CD4-positive, alpha-beta memory T cell (primary cell): ENCODE data around the gene KRT31. TPM values are rescaled to one million over a fixed set of nuclear protein-coding genes. Genes with fewer than 3 reads are reported as not detected.

ENCODE experiments used
- CTCF ChIA-PET: fragments of 350-600 bp; sonication (Branson Sonifier 250); formaldehyde crosslinking; loops from one replicate; lab custom pipeline; 2021; ENCODE audit warnings: inconsistent platforms; ENCODE audit not compliant: partially characterized antibody; lab: Charles Lee
- POLR2A ChIA-PET: fragments of 350-600 bp; sonication (Branson Sonifier 250); formaldehyde crosslinking; loops from one replicate; lab custom pipeline; 2021; ENCODE audit not compliant: partially characterized antibody; lab: Charles Lee
- DNase-seq, 5 donors: peaks; one replicate each; pipeline versions ENCODE4 v3.0.0 to v3.0.0-alpha.2; 2020 to 2022; ENCODE audit warnings: mixed read lengths in 1 of 5
- H3K27ac ChIP-seq: one replicate; pipeline ENCODE4 v1.7.0; 2013; ENCODE audit warnings: low read depth, low read length
- H3K27me3 ChIP-seq: 2 replicates; pipeline ENCODE4 v1.7.0; 2013; ENCODE audit warnings: mild to moderate bottlenecking, low read length, moderate library complexity; ENCODE audit not compliant: insufficient read depth
- H3K36me3 ChIP-seq: 2 replicates; pipeline ENCODE4 v1.7.0; 2013; ENCODE audit warnings: mild to moderate bottlenecking, low read length, moderate library complexity; ENCODE audit not compliant: insufficient read depth
- H3K4me1 ChIP-seq: 2 replicates; pipeline ENCODE4 v1.7.0; 2013; ENCODE audit warnings: mild to moderate bottlenecking, low read length, moderate library complexity; ENCODE audit not compliant: insufficient read depth
- H3K4me3 ChIP-seq, 2 donors: one replicate each; pipeline ENCODE4 v1.7.0; 2013; ENCODE audit warnings: low read length in 2 of 2, mild to moderate bottlenecking in 1 of 2
- H3K9me3 ChIP-seq, 2 donors: one replicate each; pipeline ENCODE4 v1.7.0; 2013; ENCODE audit warnings: low read length in 2 of 2, control low read depth in 1 of 2; ENCODE audit not compliant: control insufficient read depth in 1 of 2
- H3K27ac Mint-ChIP-seq, 7 donors: one replicate each; pipeline ENCODE4 v1.8.0; 2020 to 2021; ENCODE audit warnings: mixed read lengths in 7 of 7, mild to moderate bottlenecking in 6 of 7, inconsistent platforms in 3 of 7, moderate library complexity in 3 of 7
- H3K27me3 Mint-ChIP-seq, 2 donors: one replicate each; pipeline ENCODE4 v1.8.0; 2020 to 2021; ENCODE audit warnings: mixed read lengths in 2 of 2
- H3K36me3 Mint-ChIP-seq, 2 donors: one replicate each; pipeline ENCODE4 v1.8.0; 2020 to 2021; ENCODE audit warnings: mixed read lengths in 2 of 2, inconsistent platforms in 1 of 2, mild to moderate bottlenecking in 1 of 2
- H3K4me1 Mint-ChIP-seq, 4 donors: one replicate each; pipeline ENCODE4 v1.8.0; 2020 to 2021; ENCODE audit warnings: mixed read lengths in 4 of 4, mild to moderate bottlenecking in 1 of 4
- H3K4me3 Mint-ChIP-seq, 8 donors: one replicate each; pipeline ENCODE4 v1.8.0; 2020 to 2021; ENCODE audit warnings: mixed read lengths in 8 of 8, mild to moderate bottlenecking in 7 of 8, moderate library complexity in 6 of 8, inconsistent platforms in 3 of 8
- H3K9me3 Mint-ChIP-seq, 8 donors: one replicate each; pipeline ENCODE4 v1.8.0; 2020 to 2021; ENCODE audit warnings: mixed read lengths in 8 of 8, mild to moderate bottlenecking in 5 of 8, inconsistent platforms in 3 of 8, moderate library complexity in 1 of 8
- intact Hi-C: fragments of 100-400 bp; cut with micrococcal nuclease; formaldehyde crosslinking; loops from one replicate; pipeline ENCODE4 v1.15.1; 2023
- polyA plus RNA-seq, 2 donors: library from polyadenylated mRNA; unstranded; fragments of 300-500 nt; fragmentation: Illumina TruSeq; gene quantifications; one replicate each; pipeline ENCODE4 v1.2.3, GENCODE V29; 2021
- total RNA-seq, 2 experiments: library from RNA; stranded (reverse); gene quantifications; one replicate each; pipeline ENCODE4 v1.2.3, GENCODE V29; 2021

Gene KRT31
- total and polyA plus RNA-seq, 4 experiments from 2014 or later: not detected

- H3K27ac Mint-ChIP-seq: peak overlapping the region in 2 of 7 donors; percentile 31 to 43
- no peak overlapping the region for H3K27ac ChIP-seq
- intact Hi-C loops: no loop called here
- H3K36me3 ChIP-seq: no peaks in the 10 kb centered on the region
- ChIA-PET POLR2A (no interaction called here), CTCF (interaction anchor here (0.9 to 1.7 kb wide), 3 partner anchors 10 to 66 kb away, joined by 3 to 5 read pairs (median 5); no protein-coding TSS in a partner anchor)
- no peaks in the 10 kb centered on the region for H3K27me3 ChIP-seq
- H3K4me1 Mint-ChIP-seq: peaks cover 10 to 24% (median 13%) of the 10 kb centered on the region in 4 donors
- H3K4me3 Mint-ChIP-seq: no peak overlapping the region
- no peaks in the 10 kb centered on the region for H3K27me3 Mint-ChIP-seq
- H3K9me3 Mint-ChIP-seq: no peaks in the 10 kb centered on the region
- DNase-seq: no peak
- no peaks in the 10 kb centered on the region for H3K36me3 Mint-ChIP-seq
- peaks cover 6% of the 10 kb centered on the region for H3K4me1 ChIP-seq
- no peaks in the 10 kb centered on the region for H3K9me3 ChIP-seq
- no peak overlapping the region for H3K4me3 ChIP-seq
These were observed 20.9 kb upstream of the KRT31 start for GRCh38 chr17:41418116-41418860.

- DNase-seq: no peak
- Mint-ChIP-seq H3K4me1 (peaks cover 10 to 19% (median 13%) of the 10 kb centered on the region in 4 donors), H3K36me3 (no peaks in the 10 kb centered on the region), H3K4me3 (no peak overlapping the region), H3K27me3 (peaks cover 0 to 2% of the 10 kb centered on the region in 2 donors), H3K9me3 (no peaks in the 10 kb centered on the region), H3K27ac (peak overlapping the region in 4 of 7 donors; percentile 26 to 70 (median 40))
- intact Hi-C loops: no loop called here
- ChIA-PET CTCF (interaction anchor here (0.9 to 1.7 kb wide), 2 partner anchors 10 to 12 kb away, joined by 5 read pairs; no protein-coding TSS in a partner anchor), POLR2A (no interaction called here)
- H3K36me3 ChIP-seq: no peaks in the 10 kb centered on the region
- H3K27ac ChIP-seq: no peak overlapping the region
- H3K4me1 ChIP-seq: peaks cover 6% of the 10 kb centered on the region
- H3K9me3 ChIP-seq: no peaks in the 10 kb centered on the region
- H3K4me3 ChIP-seq: no peak overlapping the region
- no peaks in the 10 kb centered on the region for H3K27me3 ChIP-seq
These were observed 20.2 kb upstream of the KRT31 start for GRCh38 chr17:41417576-41418015.

GRCh38 chr17:41417127-41417526 lies 19.7 kb upstream of the KRT31 start:
- ChIA-PET CTCF (interaction anchor here (1.7 kb wide), 1 partner anchor 12 kb away, joined by 5 read pairs; no protein-coding TSS in a partner anchor), POLR2A (no interaction called here)
- Histone ChIP-seq H3K9me3 (no peaks in the 10 kb centered on the region), H3K4me1 (peaks cover 6% of the 10 kb centered on the region), H3K4me3 (no peak overlapping the region), H3K27me3 (no peaks in the 10 kb centered on the region), H3K27ac (no peak overlapping the region), H3K36me3 (no peaks in the 10 kb centered on the region)
- H3K4me1 Mint-ChIP-seq: peaks cover 10 to 19% (median 13%) of the 10 kb centered on the region in 4 donors
- H3K4me3 Mint-ChIP-seq: no peak overlapping the region
- intact Hi-C loops: no loop called here
- no peak for DNase-seq
- no peaks in the 10 kb centered on the region for H3K36me3 Mint-ChIP-seq
- peaks cover 0 to 2% of the 10 kb centered on the region in 2 donors for H3K27me3 Mint-ChIP-seq
- peak overlapping the region in 2 of 7 donors; percentile 47 to 70 for H3K27ac Mint-ChIP-seq
- H3K9me3 Mint-ChIP-seq: no peaks in the 10 kb centered on the region

- H3K27me3 Mint-ChIP-seq: peaks cover 0 to 2% of the 10 kb centered on the region in 2 donors
- no peaks in the 10 kb centered on the region for H3K27me3 ChIP-seq
- peaks cover 10 to 19% (median 13%) of the 10 kb centered on the region in 4 donors for H3K4me1 Mint-ChIP-seq
- H3K27ac Mint-ChIP-seq: no peak overlapping the region
- no peaks in the 10 kb centered on the region for H3K36me3 ChIP-seq
- H3K4me3 Mint-ChIP-seq: no peak overlapping the region
- ChIA-PET CTCF (no interaction called here), POLR2A (no interaction called here)
- H3K4me1 ChIP-seq: peaks cover 6% of the 10 kb centered on the region
- H3K4me3 ChIP-seq: no peak overlapping the region
- no peaks in the 10 kb centered on the region for H3K36me3 Mint-ChIP-seq
- intact Hi-C loops: no loop called here
- DNase-seq: no peak
- no peak overlapping the region for H3K27ac ChIP-seq
- no peaks in the 10 kb centered on the region for H3K9me3 ChIP-seq
- no peaks in the 10 kb centered on the region for H3K9me3 Mint-ChIP-seq
These were observed 19.1 kb upstream of the KRT31 start for GRCh38 chr17:41416479-41416878.

- Histone ChIP-seq H3K4me3 (no peak overlapping the region), H3K27me3 (no peaks in the 10 kb centered on the region), H3K36me3 (no peaks in the 10 kb centered on the region), H3K9me3 (no peaks in the 10 kb centered on the region), H3K27ac (no peak overlapping the region), H3K4me1 (peaks cover 6% of the 10 kb centered on the region)
- ChIA-PET CTCF (no interaction called here), POLR2A (no interaction called here)
- Mint-ChIP-seq H3K4me3 (no peak overlapping the region), H3K9me3 (no peaks in the 10 kb centered on the region), H3K4me1 (peaks cover 10 to 19% (median 13%) of the 10 kb centered on the region in 4 donors), H3K36me3 (no peaks in the 10 kb centered on the region), H3K27me3 (peaks cover 0 to 2% of the 10 kb centered on the region in 2 donors), H3K27ac (no peak overlapping the region)
- no peak for DNase-seq
- intact Hi-C loops: no loop called here
These were observed 18.5 kb upstream of the KRT31 start for GRCh38 chr17:41415833-41416335.

- Mint-ChIP-seq H3K9me3 (no peaks in the 10 kb centered on the region), H3K4me1 (peaks cover 10 to 19% (median 13%) of the 10 kb centered on the region in 4 donors), H3K4me3 (no peak overlapping the region), H3K27me3 (peaks cover 0 to 2% of the 10 kb centered on the region in 2 donors), H3K27ac (peak overlapping the region in 1 of 7 donors; percentile 32), H3K36me3 (no peaks in the 10 kb centered on the region)
- Histone ChIP-seq H3K27ac (no peak overlapping the region), H3K4me1 (peaks cover 6% of the 10 kb centered on the region), H3K4me3 (no peak overlapping the region), H3K9me3 (no peaks in the 10 kb centered on the region), H3K36me3 (no peaks in the 10 kb centered on the region), H3K27me3 (no peaks in the 10 kb centered on the region)
- no peak for DNase-seq
- CTCF ChIA-PET: no interaction called here
- POLR2A ChIA-PET: no interaction called here
- intact Hi-C loops: no loop called here
These were observed 18.0 kb upstream of the KRT31 start for GRCh38 chr17:41415411-41415810.

GRCh38 chr17:41413982-41414381 lies 16.6 kb upstream of the KRT31 start:
- Histone ChIP-seq H3K36me3 (no peaks in the 10 kb centered on the region), H3K27ac (no peak overlapping the region), H3K4me3 (no peak overlapping the region), H3K9me3 (no peaks in the 10 kb centered on the region), H3K4me1 (peaks cover 14% of the 10 kb centered on the region), H3K27me3 (no peaks in the 10 kb centered on the region)
- Mint-ChIP-seq H3K36me3 (no peaks in the 10 kb centered on the region), H3K4me3 (no peak overlapping the region), H3K27ac (peak overlapping the region in 1 of 7 donors; percentile 9), H3K4me1 (peaks cover 13 to 22% (median 16%) of the 10 kb centered on the region in 4 donors), H3K27me3 (peaks cover 0 to 3% of the 10 kb centered on the region in 2 donors), H3K9me3 (no peaks in the 10 kb centered on the region)
- intact Hi-C loops: no loop called here
- DNase-seq: no peak
- POLR2A ChIA-PET: no interaction called here
- CTCF ChIA-PET: interaction anchor here (1.1 kb wide), 1 partner anchor 92 kb away, joined by 3 read pairs; no protein-coding TSS in a partner anchor
